Fibroblast of lung (primary cell): ENCODE results near the gene BABAM2.

Source experiments
- CTCF ChIP-seq, 2 donors: IDR thresholded peaks in 1 of 2; conservative IDR thresholded peaks in 1 of 2; 1 replicate in 1 of 2; 2 replicates in 1 of 2; pipeline ENCODE4 v1.5.1; 2011 to 2012; ENCODE audit warnings: low read length in 2 of 2, control low read depth in 1 of 2, inconsistent platforms in 1 of 2, low read depth in 1 of 2, mild to moderate bottlenecking in 1 of 2
- EZH2 ChIP-seq: IDR thresholded peaks from 2 replicates; pipeline ENCODE4 v1.5.1; 2012; ENCODE audit warnings: low read length, control low read depth, mild to moderate bottlenecking; ENCODE audit errors: missing control alignments

GRCh38 chr2:28271231-28271918, 380.8 kb downstream of the BABAM2 start:
- TF ChIP-seq CTCF (conservative IDR thresholded peaks at IDR 0.05 in 1 of 2, IDR thresholded peaks at IDR 0.05 in 1 of 2; ENCODE audit: low read depth in 1 of 2, low read length in 2 of 2) (no peak), EZH2 (no peak)
